Dermis lymphatic vessel endothelial cell (primary cell): ENCODE measurements around the gene IFNA7. TPM values are rescaled to one million over a fixed set of nuclear protein-coding genes. Genes with fewer than 3 reads are reported as not detected.

ENCODE experiments used
- total RNA-seq: library from RNA; depleted of rRNA; stranded (reverse); fragments of >200 nt; gene quantifications from 2 replicates; pipeline ENCODE4 v1.2.1, GENCODE V29; 2014

Gene IFNA7
- total RNA-seq = not detected in 2 replicates

GRCh38 chr9:21202105-21202504 lies at the start of gene IFNA7:
IFNA7 (minus strand) TSS chr9:21202205; CDS start chr9:21202165, 40 bp downstream.

GRCh38 chr9:21239911-21240310 lies 37.9 kb upstream of the IFNA7 start, which contains the start of gene IFNA14:
IFNA14 (minus strand) TSS chr9:21240005; CDS start chr9:21239935, 70 bp downstream.

GRCh38 chr9:21228122-21228521 lies 26.1 kb upstream of the IFNA7 start, which contains the start of gene IFNA17:
IFNA17 (minus strand) TSS chr9:21228222; CDS start chr9:21228173, 49 bp downstream.

GRCh38 chr9:21217211-21217610 lies 15.2 kb upstream of the IFNA7 start, which contains the start of gene IFNA16:
IFNA16 (minus strand) TSS chr9:21217311; CDS start chr9:21217305, 6 bp downstream.

GRCh38 chr9:21207043-21207442 lies 5.0 kb upstream of the IFNA7 start, which contains the start of gene IFNA10:
IFNA10 (minus strand) TSS chr9:21207143; CDS start chr9:21207097, 46 bp downstream.

GRCh38 chr9:21187487-21187886 lies 14.5 kb downstream of the IFNA7 start, which contains the start of gene IFNA4:
IFNA4 (minus strand) TSS chr9:21187587; CDS start chr9:21187531, 56 bp downstream.

DNA sequence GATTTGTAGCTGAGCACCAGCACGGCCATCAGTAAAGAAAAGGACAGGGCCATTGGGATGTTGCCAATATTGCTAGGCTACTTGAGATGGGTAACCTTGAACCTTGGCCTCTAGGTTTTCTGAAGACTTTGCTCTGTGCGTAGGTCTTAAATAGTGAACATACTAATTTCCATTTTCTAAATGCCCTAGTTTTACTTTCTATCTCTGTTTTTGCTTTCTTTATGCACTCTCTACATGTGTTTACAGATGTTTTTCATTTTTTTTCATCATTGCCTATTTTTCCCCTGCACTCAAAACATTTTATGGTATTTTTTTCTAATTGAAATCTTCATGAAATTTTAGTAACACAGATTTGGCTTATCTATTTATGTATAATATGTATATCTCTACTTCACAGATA lies 35.4 kb downstream of the IFNA7 start, which contains the start of gene IFNA21:
IFNA21 (minus strand) TSS at position 101 of the 400 bp plus-strand sequence; CDS start at position 53, 48 bp downstream.

Other genes starting within 250 kb of the IFNA7 start
- gene HACD4, start 170.6 kb downstream of the IFNA7 start, total RNA-seq = under 0.01 and 0.17 TPM in 2 replicates
- gene IFNB1, start 124.3 kb downstream of the IFNA7 start, total RNA-seq = not detected in 2 replicates
- not detected in 2 replicates for gene IFNW1, start 60.4 kb downstream of the IFNA7 start, total RNA-seq
- not detected in 2 replicates for gene IFNA21, start 35.5 kb downstream of the IFNA7 start, total RNA-seq
- gene IFNA4, start 14.6 kb downstream of the IFNA7 start, total RNA-seq = not detected in 2 replicates
- gene IFNA10, start 4.9 kb upstream of the IFNA7 start, total RNA-seq = not detected in 2 replicates
- not detected in 2 replicates for gene IFNA16, start 15.1 kb upstream of the IFNA7 start, total RNA-seq
- gene IFNA17, start 26.0 kb upstream of the IFNA7 start, total RNA-seq = not detected in 2 replicates
- not detected in 2 replicates for gene IFNA14, start 37.8 kb upstream of the IFNA7 start, total RNA-seq
- 0.09 TPM in 1 of 2 replicates, not detected in the other for gene IFNA5, start 103.1 kb upstream of the IFNA7 start, total RNA-seq
- gene KLHL9, start 133.2 kb upstream of the IFNA7 start, total RNA-seq = 35.1 and 45.5 TPM in 2 replicates
- gene IFNA6, start 148.7 kb upstream of the IFNA7 start, total RNA-seq = not detected in 2 replicates
- not detected in 2 replicates for gene IFNA13, start 165.9 kb upstream of the IFNA7 start, total RNA-seq
- not detected in 2 replicates for gene IFNA2, start 183.2 kb upstream of the IFNA7 start, total RNA-seq
- gene IFNA8, start 206.9 kb upstream of the IFNA7 start, total RNA-seq = not detected in 2 replicates
- gene IFNA1, start 238.2 kb upstream of the IFNA7 start, total RNA-seq = not detected in 2 replicates